Right atrium auricular region (tissue), 2 donors: ENCODE results near the gene KCNC4. TPM values are rescaled to one million over a fixed set of nuclear protein-coding genes. Genes with fewer than 3 reads are reported as not detected.

Source experiments
- DNase-seq: peaks from one replicate; pipeline ENCODE4 v3.0.0-alpha.2; 2019; ENCODE audit warnings: low spot score
- H3K27ac ChIP-seq, 2 donors: fragments of 200-600 bp; sonication (generic); 1 replicate in 1 of 2; 2 replicates in 1 of 2; pipeline ENCODE4 v1.5.1; 2016 to 2019
- H3K27me3 ChIP-seq, 2 donors: fragments of 200-600 bp; sonication (generic); one replicate each; pipeline versions ENCODE4 v1.5.1 to v1.6.0; 2017 to 2019
- H3K36me3 ChIP-seq: fragments of 200-600 bp; sonication (generic); one replicate; pipeline ENCODE4 v1.5.1; 2016
- H3K4me1 ChIP-seq, 2 donors: fragments of 200-600 bp; sonication (generic); one replicate each; pipeline versions ENCODE4 v1.5.1 to v1.6.0; 2017 to 2019
- H3K4me3 ChIP-seq, 2 donors: fragments of 200-600 bp; sonication (generic); 1 replicate in 1 of 2; 2 replicates in 1 of 2; pipeline ENCODE4 v1.5.1; 2017 to 2019; ENCODE audit warnings: mild to moderate bottlenecking in 1 of 2, moderate library complexity in 1 of 2
- H3K9me3 ChIP-seq, 2 donors: fragments of 200-600 bp; sonication (generic); one replicate each; pipeline ENCODE4 v1.5.1; 2019
- CTCF ChIP-seq, 2 donors: fragments of 200-600 bp; sonication (generic); IDR thresholded peaks; one replicate each; pipeline ENCODE4 v1.5.1; 2019; ENCODE audit warnings: antibody characterized with exemption in 2 of 2
- total RNA-seq, 2 donors: library from RNA; depleted of rRNA; stranded (reverse); fragments of >200 nt; gene quantifications; one replicate each; pipeline ENCODE4 v1.1.0, GENCODE V29; 2016

The KCNC4 gene
- total RNA-seq, 2 donors from 2014 or later, result 4.2 to 9.1 TPM

GRCh38 chr1:110242731-110243130 is 32.6 kb downstream of the KCNC4 start:
- H3K27me3 ChIP-seq, result no peaks in the 10 kb centered on the region
- no peak for TF ChIP-seq CTCF (IDR thresholded peaks at IDR 0.05)
- H3K4me3 ChIP-seq, result no peak overlapping the region
- no peaks in the 10 kb centered on the region for H3K4me1 ChIP-seq
- H3K9me3 ChIP-seq, result no peaks in the 10 kb centered on the region
- no peak for DNase-seq
- no peak overlapping the region for H3K27ac ChIP-seq
- H3K36me3 ChIP-seq, result no peaks in the 10 kb centered on the region

GRCh38 chr1:110243146-110243545 is 33.0 kb downstream of the KCNC4 start:
- Histone ChIP-seq H3K27ac (no peak overlapping the region), H3K36me3 (no peaks in the 10 kb centered on the region), H3K4me3 (no peak overlapping the region), H3K9me3 (no peaks in the 10 kb centered on the region), H3K27me3 (no peaks in the 10 kb centered on the region), H3K4me1 (no peaks in the 10 kb centered on the region)
- DNase-seq, result no peak
- TF ChIP-seq CTCF (IDR thresholded peaks at IDR 0.05), result no peak

GRCh38 chr1:110243574-110243973 is 33.5 kb downstream of the KCNC4 start:
- H3K36me3 ChIP-seq, result no peaks in the 10 kb centered on the region
- H3K27me3 ChIP-seq, result no peaks in the 10 kb centered on the region
- H3K4me1 ChIP-seq, result no peaks in the 10 kb centered on the region
- TF ChIP-seq CTCF (IDR thresholded peaks at IDR 0.05), result no peak
- no peak for DNase-seq
- H3K9me3 ChIP-seq, result no peaks in the 10 kb centered on the region
- H3K4me3 ChIP-seq, result no peak overlapping the region
- H3K27ac ChIP-seq, result no peak overlapping the region

- H3K4me3 ChIP-seq, result no peak overlapping the region
- no peak for TF ChIP-seq CTCF (IDR thresholded peaks at IDR 0.05)
- no peak for DNase-seq
- H3K27me3 ChIP-seq, result no peaks in the 10 kb centered on the region
- H3K4me1 ChIP-seq, result no peaks in the 10 kb centered on the region
- H3K9me3 ChIP-seq, result no peaks in the 10 kb centered on the region
- no peaks in the 10 kb centered on the region for H3K36me3 ChIP-seq
- no peak overlapping the region for H3K27ac ChIP-seq
Observed at GRCh38 chr1:110245876-110246620, 35.9 kb downstream of the KCNC4 start.

- H3K27ac ChIP-seq, result no peak overlapping the region
Observed at GRCh38 chr1:110248746-110249145, 38.6 kb downstream of the KCNC4 start.

More at GRCh38 chr1:110248746-110249145, 38.6 kb downstream of the KCNC4 start:
- no peaks in the 10 kb centered on the region for H3K36me3 ChIP-seq
- no peak overlapping the region for H3K4me3 ChIP-seq
- DNase-seq, result no peak
- no peaks in the 10 kb centered on the region for H3K9me3 ChIP-seq
- TF ChIP-seq CTCF (IDR thresholded peaks at IDR 0.05), result no peak
- no peaks in the 10 kb centered on the region for H3K27me3 ChIP-seq
- H3K4me1 ChIP-seq, result no peaks in the 10 kb centered on the region
